ENCODE results near the gene TNFSF12. TPM values are rescaled to one million over a fixed set of nuclear protein-coding genes. Genes with fewer than 3 reads are reported as not detected.

TNFSF12 gene
- total RNA-seq (100 to 1,000 TPM in 2 of 9 donors, 10 to 100 TPM in 6, 1 to 10 TPM in 1; 3.3 to 134 (median 52.8) TPM), polyA plus RNA-seq (10 to 100 TPM; 18.8 to 70.8 (median 65.6) TPM)
- long read RNA-seq, donor 1, partial matches to known transcripts = 0 of 1 reads
- long read RNA-seq, donor 1, other reads (novel, unspliced or antisense) = 0 of 1 reads
- long read RNA-seq, donor 2, transcript TNFSF12-201 (7 exons, 1,553 nt) = major isoform, 5 of 5 reads
- long read RNA-seq, donor 2, partial matches to known transcripts = 0 of 5 reads
- long read RNA-seq, donor 2, other reads (novel, unspliced or antisense) = 0 of 5 reads
- long read RNA-seq, donor 3, partial matches to known transcripts = 0 of 3 reads
- long read RNA-seq, donor 3, other reads (novel, unspliced or antisense) = 0 of 3 reads
- long read RNA-seq, donor 4, partial matches to known transcripts = 0 of 1 reads
- long read RNA-seq, donor 4, other reads (novel, unspliced or antisense) = 0 of 1 reads
- long read RNA-seq, donor 5, transcript TNFSF12-201 (7 exons, 1,553 nt) = major isoform, 35 of 62 reads
- long read RNA-seq, donor 5, partial matches to known transcripts = 4 of 62 reads
- long read RNA-seq, donor 5, other reads (novel, unspliced or antisense) = 17 of 62 reads
- long read RNA-seq, donor 6, partial matches to known transcripts = 1 of 4 reads
- long read RNA-seq, donor 6, other reads (novel, unspliced or antisense) = 1 of 4 reads
- long read RNA-seq, donor 7, partial matches to known transcripts = 0 of 1 reads
- long read RNA-seq, donor 7, other reads (novel, unspliced or antisense) = 0 of 1 reads
- long read RNA-seq, donor 8, partial matches to known transcripts = 0 of 4 reads
- long read RNA-seq, donor 8, other reads (novel, unspliced or antisense) = 0 of 4 reads
- long read RNA-seq, donor 9 = 0 reads
- long read RNA-seq, donor 10, partial matches to known transcripts = 0 of 1 reads
- long read RNA-seq, donor 10, other reads (novel, unspliced or antisense) = 0 of 1 reads

GRCh38 chr17:7548585-7549400 is at the start of gene TNFSF12:
TSS of gene TNFSF12 (plus strand) at chr17:7549058. CDS start at chr17:7549154, 96 bp downstream.
- H3K27ac ChIP-seq = peak within 1 kb of the TSS; percentile 17 to 90 (median 81)
- WGBS, 4 donors = 0 to 4% (median 1%) methylated on average over 5 to 64 of the region's 65 CpGs
- intact Hi-C loops (cut with DNase I) = no loop called here
- H3K4me1 ChIP-seq (replicated peaks in 1 of 2) = peaks cover 19 to 23% of the 10 kb centered on the region in 2 donors
- H3K36me3 ChIP-seq (replicated peaks in 1 of 2) = no peaks in the 10 kb centered on the region
- H3K27me3 ChIP-seq = no peaks in the 10 kb centered on the region
- H3K9me3 ChIP-seq (replicated peaks in 1 of 3) = no peaks in the 10 kb centered on the region
- H3K4me3 ChIP-seq = peak within 1 kb of the TSS; percentile 65 to 83 (median 73)
- peak; percentile 52 to 75 (median 66) for DNase-seq
- TF ChIP-seq CTCF (IDR thresholded peaks at IDR 0.05) = peak in 5 of 6 experiments; percentile 6 to 41 (median 32)
- TF ChIP-seq POLR2A (IDR thresholded peaks at IDR 0.05) = peak; percentile 11 to 24

- Histone ChIP-seq H3K9me3 (replicated peaks in 1 of 3) (no peaks in the 10 kb centered on the region), H3K36me3 (replicated peaks in 1 of 2) (peaks cover 0 to 85% of the 10 kb centered on the region in 2 donors), H3K27ac (no peak overlapping the region), H3K27me3 (no peaks in the 10 kb centered on the region), H3K4me1 (replicated peaks in 1 of 2) (no peaks in the 10 kb centered on the region), H3K4me3 (no peak overlapping the region)
- TF ChIP-seq CTCF (IDR thresholded peaks at IDR 0.05) (no peak), POLR2A (IDR thresholded peaks at IDR 0.05) (no peak)
- WGBS, 4 donors = 80 to 91% (median 84%) methylated on average over 10 to 11 of the region's 11 CpGs
- DNase-seq = no peak
- intact Hi-C loops (cut with DNase I) = no loop called here
These were observed 49.7 kb upstream of the TNFSF12 start for GRCh38 chr17:7499161-7499560.

- Histone ChIP-seq H3K36me3 (replicated peaks in 1 of 2) (peaks cover 0 to 100% of the 10 kb centered on the region in 2 donors), H3K9me3 (replicated peaks in 1 of 3) (no peaks in the 10 kb centered on the region), H3K27ac (no peak overlapping the region), H3K4me1 (replicated peaks in 1 of 2) (no peaks in the 10 kb centered on the region), H3K4me3 (no peak overlapping the region), H3K27me3 (no peaks in the 10 kb centered on the region)
- DNase-seq = no peak
- 77 to 82% (median 81%) methylated on average over 10 to 14 of the region's 14 CpGs for WGBS, 4 donors
- TF ChIP-seq CTCF (IDR thresholded peaks at IDR 0.05) = no peak
- no peak for TF ChIP-seq POLR2A (IDR thresholded peaks at IDR 0.05)
- intact Hi-C loops (cut with DNase I) = no loop called here
These were observed 47.1 kb upstream of the TNFSF12 start for GRCh38 chr17:7501729-7502128.
